Neuronal stem cell (in vitro differentiated cells): ENCODE data around the gene ADRA2B.

Source experiments
- DNase-seq: peaks from one replicate; pipeline ENCODE4 v3.0.0-alpha.2; 2013; ENCODE audit warnings: low spot score
- H2AFZ ChIP-seq: one replicate; pipeline ENCODE4 v1.6.1; 2013; ENCODE audit warnings: mild to moderate bottlenecking, low read length, inconsistent platforms
- H2AK5ac ChIP-seq: 2 replicates; pipeline ENCODE4 v1.6.1; 2013; ENCODE audit warnings: low read depth, mild to moderate bottlenecking, inconsistent platforms, low read length, moderate library complexity, mixed read lengths
- H2BK120ac ChIP-seq: 2 replicates; pipeline ENCODE4 v1.6.1; 2013; ENCODE audit warnings: low read depth, mild to moderate bottlenecking, inconsistent platforms, low read length, moderate library complexity, mixed read lengths
- H2BK12ac ChIP-seq: one replicate; pipeline ENCODE4 v1.6.1; 2013; ENCODE audit warnings: low read length, inconsistent platforms
- H2BK15ac ChIP-seq: 2 replicates; pipeline ENCODE4 v1.6.1; 2013; ENCODE audit warnings: mild to moderate bottlenecking, low read length, inconsistent platforms, mixed read lengths
- H2BK5ac ChIP-seq: one replicate; pipeline ENCODE4 v1.6.1; 2013; ENCODE audit warnings: inconsistent platforms, mild to moderate bottlenecking, low read length, moderate library complexity
- H3K14ac ChIP-seq: one replicate; pipeline ENCODE4 v1.6.1; 2013; ENCODE audit warnings: low read length, inconsistent platforms
- H3K18ac ChIP-seq: 2 replicates; pipeline ENCODE4 v1.6.1; 2013; ENCODE audit warnings: low read length, inconsistent platforms
- H3K23ac ChIP-seq: 2 replicates; pipeline ENCODE4 v1.6.1; 2013; ENCODE audit warnings: low read depth, mild to moderate bottlenecking, mixed read lengths, low read length, inconsistent platforms; ENCODE audit not compliant: poor library complexity
- H3K27ac ChIP-seq: replicated peaks from 3 replicates; pipeline ENCODE4 v1.5.1; 2013; ENCODE audit warnings: low read length, inconsistent platforms
- H3K27me3 ChIP-seq, 3 experiments: 2 replicates each; pipeline ENCODE4 v1.6.1; 2013; ENCODE audit warnings: low read length in 3 of 3, mild to moderate bottlenecking in 2 of 3, inconsistent platforms in 1 of 3, low read depth in 1 of 3, mixed read lengths in 1 of 3, moderate library complexity in 1 of 3; ENCODE audit not compliant: control insufficient read depth in 3 of 3, insufficient read depth in 3 of 3
- H3K36me3 ChIP-seq, 2 donors: replicated peaks in 1 of 2; 2 replicates each; pipeline ENCODE4 v1.6.1; 2013; ENCODE audit warnings: low read length in 2 of 2; ENCODE audit not compliant: control insufficient read depth in 2 of 2, insufficient read depth in 2 of 2
- H3K4ac ChIP-seq: 2 replicates; pipeline ENCODE4 v1.6.1; 2013; ENCODE audit warnings: inconsistent platforms, mild to moderate bottlenecking, low read length, moderate library complexity
- H3K4me1 ChIP-seq, 2 donors: 1 replicate in 1 of 2; 2 replicates in 1 of 2; pipeline ENCODE4 v1.6.1; 2013; ENCODE audit warnings: low read length in 2 of 2, low read depth in 1 of 2; ENCODE audit not compliant: control insufficient read depth in 2 of 2, insufficient read depth in 1 of 2
- H3K4me2 ChIP-seq: one replicate; pipeline ENCODE4 v1.6.1; 2013; ENCODE audit warnings: mild to moderate bottlenecking, low read length, inconsistent platforms; ENCODE audit not compliant: insufficient read depth, poor library complexity, severe bottlenecking
- H3K4me3 ChIP-seq, 2 donors: 2 replicates each; pipeline ENCODE4 v1.5.1; 2013; ENCODE audit warnings: low read length in 2 of 2, mild to moderate bottlenecking in 2 of 2, inconsistent platforms in 1 of 2, moderate library complexity in 1 of 2
- H3K79me1 ChIP-seq: one replicate; pipeline ENCODE4 v1.6.1; 2013; ENCODE audit warnings: low read depth, mild to moderate bottlenecking, inconsistent platforms, low read length, moderate library complexity
- H3K9ac ChIP-seq: one replicate; pipeline ENCODE4 v1.6.1; 2013; ENCODE audit warnings: mild to moderate bottlenecking, low read depth, low read length, inconsistent platforms; ENCODE audit not compliant: poor library complexity
- H3K9me3 ChIP-seq, 2 donors: replicated peaks in 1 of 2; 2 replicates each; pipeline versions ENCODE3 to v1.6.1; 2013; ENCODE audit warnings: low read length in 2 of 2, mild to moderate bottlenecking in 2 of 2, inconsistent platforms in 1 of 2, low read depth in 1 of 2, mixed read lengths in 1 of 2, moderate library complexity in 1 of 2; ENCODE audit not compliant: control insufficient read depth in 2 of 2, insufficient read depth in 1 of 2
- H4K8ac ChIP-seq: one replicate; pipeline ENCODE4 v1.6.1; 2013; ENCODE audit warnings: low read depth, mild to moderate bottlenecking, inconsistent platforms, low read length, moderate library complexity
- H4K91ac ChIP-seq: one replicate; pipeline ENCODE4 v1.6.1; 2013; ENCODE audit warnings: low read length, low read depth, mild to moderate bottlenecking, inconsistent platforms; ENCODE audit not compliant: poor library complexity
- WGBS, 2 donors: extraction: QIAGEN DNeasy Blood & Tissue Kit; methylation state at CpG; one replicate each; pipeline ENCODE4 v1.1.7; 2013; ENCODE audit warnings: missing lambda C conversion rate in 2 of 2, mixed read lengths in 1 of 2; ENCODE audit not compliant: insufficient read length in 2 of 2, insufficient replicate concordance in 1 of 2; ENCODE audit errors: extremely low coverage in 2 of 2; 5-methylcytosine and 5-hydroxymethylcytosine counted together

The ADRA2B gene

DNA sequence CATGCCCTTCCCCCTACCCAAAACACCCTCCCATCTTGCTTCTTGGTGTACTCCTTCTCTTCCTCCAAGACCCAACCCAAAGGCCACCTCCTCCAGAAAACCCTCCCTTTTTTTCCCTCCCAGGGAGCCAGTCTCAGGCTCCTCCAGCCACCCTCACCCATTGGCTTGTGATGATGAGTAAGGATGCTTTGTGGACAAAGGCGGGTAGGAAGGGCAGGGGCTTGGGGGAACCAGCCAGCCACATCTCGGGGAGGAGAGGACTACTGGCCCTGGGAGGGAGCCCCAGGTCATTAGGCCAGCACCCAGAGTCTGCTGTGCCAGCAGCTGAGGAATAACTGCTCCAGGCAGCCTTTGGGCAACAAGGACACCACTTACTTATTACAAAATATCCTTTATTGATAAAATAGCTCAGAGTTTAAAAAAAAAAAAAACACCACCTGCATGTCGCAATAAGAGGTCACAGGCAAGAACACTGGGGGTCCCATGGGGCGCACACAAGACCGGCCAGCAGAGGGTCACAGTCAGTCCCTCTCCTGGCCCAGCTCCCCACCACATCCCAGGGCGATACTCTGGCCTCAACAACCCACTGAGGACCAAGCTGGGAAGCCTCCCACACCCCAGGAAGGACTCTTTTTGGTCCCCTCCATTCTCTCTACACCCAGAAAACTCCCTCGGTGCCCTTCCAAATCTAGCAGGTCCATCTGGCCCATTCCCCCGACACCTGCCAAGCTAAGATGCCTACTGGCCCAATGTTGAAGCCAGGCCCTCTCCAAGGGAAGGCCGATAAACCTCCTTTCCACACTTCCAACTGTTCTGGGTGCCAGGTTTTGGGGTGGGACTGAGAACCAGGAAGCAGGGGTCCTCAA is 3.6 kb downstream of the ADRA2B start:
- no peak overlapping the region for H2AFZ ChIP-seq

GRCh38 chr2:96111823-96112500 is 4.4 kb downstream of the ADRA2B start:
- H2BK5ac ChIP-seq: no peak overlapping the region
- H3K27ac ChIP-seq: no peak overlapping the region
- no peak overlapping the region for H3K4me3 ChIP-seq
- H3K9me3 ChIP-seq: peaks cover 11 to 14% of the 10 kb centered on the region in 2 donors
- H3K4me1 ChIP-seq: peaks cover 12 to 21% of the 10 kb centered on the region in 2 donors
- WGBS, 2 donors: no CpG with 5 or more reads among the region's 7 CpGs
- peak overlapping the region; percentile 22 for H3K23ac ChIP-seq
- H3K36me3 ChIP-seq: no peaks in the 10 kb centered on the region
- peak overlapping the region; percentile 22 for H3K9ac ChIP-seq
- no peak overlapping the region for H2BK12ac ChIP-seq
- H3K14ac ChIP-seq: no peak overlapping the region
- no peak overlapping the region for H3K4ac ChIP-seq
- peaks cover 2 to 39% (median 6%) of the 10 kb centered on the region in 3 experiments for H3K27me3 ChIP-seq
- H2AFZ ChIP-seq: no peak overlapping the region
- no peak for DNase-seq
- peak overlapping the region; percentile 28 for H2BK15ac ChIP-seq
- no peak overlapping the region for H3K4me2 ChIP-seq
- no peak overlapping the region for H2BK120ac ChIP-seq
- H3K18ac ChIP-seq: peak overlapping the region; percentile 86
- H4K8ac ChIP-seq: no peak overlapping the region
- peaks cover 7% of the 10 kb centered on the region for H3K79me1 ChIP-seq
- H2AK5ac ChIP-seq: peak overlapping the region; percentile 37
- no peak overlapping the region for H4K91ac ChIP-seq

More for the DNA sequence above, 3.6 kb downstream of the ADRA2B start:
- Histone ChIP-seq H2BK120ac (no peak overlapping the region), H3K9me3 (peaks cover 11 to 14% of the 10 kb centered on the region in 2 donors), H3K27ac (no peak overlapping the region), H3K4me2 (no peak overlapping the region), H4K91ac (no peak overlapping the region), H3K27me3 (peaks cover 2 to 46% (median 13%) of the 10 kb centered on the region in 3 experiments), H2BK12ac (no peak overlapping the region), H2AK5ac (peak overlapping the region; percentile 1), H3K4me1 (peaks cover 18 to 23% of the 10 kb centered on the region in 2 donors), H3K23ac (no peak overlapping the region), H3K9ac (no peak overlapping the region), H3K4me3 (no peak overlapping the region), H3K18ac (peak overlapping the region; percentile 11), H3K36me3 (no peaks in the 10 kb centered on the region), H3K4ac (no peak overlapping the region), H2BK15ac (no peak overlapping the region), H4K8ac (no peak overlapping the region), H3K79me1 (peaks cover 7% of the 10 kb centered on the region), H3K14ac (no peak overlapping the region), H2BK5ac (no peak overlapping the region)
- WGBS, 2 donors: no CpG with 5 or more reads among the region's 9 CpGs
- no peak for DNase-seq

- Histone ChIP-seq H3K4me2 (no peak overlapping the region), H3K14ac (no peak overlapping the region), H3K79me1 (peaks cover 7% of the 10 kb centered on the region), H3K23ac (no peak overlapping the region), H2BK15ac (peak overlapping the region; percentile 79), H3K27me3 (peaks cover 2 to 34% (median 6%) of the 10 kb centered on the region in 3 experiments), H3K18ac (no peak overlapping the region), H3K36me3 (no peaks in the 10 kb centered on the region), H2AFZ (no peak overlapping the region), H3K9ac (no peak overlapping the region), H3K4ac (no peak overlapping the region), H2BK120ac (no peak overlapping the region), H4K91ac (no peak overlapping the region), H3K4me1 (peaks cover 12 to 21% of the 10 kb centered on the region in 2 donors), H3K9me3 (peaks cover 11 to 14% of the 10 kb centered on the region in 2 donors), H4K8ac (no peak overlapping the region), H2BK5ac (no peak overlapping the region), H2AK5ac (peak overlapping the region; percentile 85), H3K27ac (no peak overlapping the region), H2BK12ac (no peak overlapping the region), H3K4me3 (no peak overlapping the region)
- no CpG with 5 or more reads among the region's 4 CpGs for WGBS, 2 donors
- DNase-seq: no peak
These were observed 5.1 kb downstream of the ADRA2B start for GRCh38 chr2:96111257-96111640.
